Stimulated activated CD8-positive, alpha-beta memory T cell treated with anti-CD3 and anti-CD28 coated beads, Interleukin-2, amount 100 ng/mL, for 1 hour (primary cell): ENCODE data around the gene TBC1D22A.

Experiments
- DNase-seq, 2 donors: peaks; one replicate each; pipeline ENCODE4 v3.0.0-alpha.2; 2020; ENCODE audit warnings: low read depth in 2 of 2

TBC1D22A gene

DNA sequence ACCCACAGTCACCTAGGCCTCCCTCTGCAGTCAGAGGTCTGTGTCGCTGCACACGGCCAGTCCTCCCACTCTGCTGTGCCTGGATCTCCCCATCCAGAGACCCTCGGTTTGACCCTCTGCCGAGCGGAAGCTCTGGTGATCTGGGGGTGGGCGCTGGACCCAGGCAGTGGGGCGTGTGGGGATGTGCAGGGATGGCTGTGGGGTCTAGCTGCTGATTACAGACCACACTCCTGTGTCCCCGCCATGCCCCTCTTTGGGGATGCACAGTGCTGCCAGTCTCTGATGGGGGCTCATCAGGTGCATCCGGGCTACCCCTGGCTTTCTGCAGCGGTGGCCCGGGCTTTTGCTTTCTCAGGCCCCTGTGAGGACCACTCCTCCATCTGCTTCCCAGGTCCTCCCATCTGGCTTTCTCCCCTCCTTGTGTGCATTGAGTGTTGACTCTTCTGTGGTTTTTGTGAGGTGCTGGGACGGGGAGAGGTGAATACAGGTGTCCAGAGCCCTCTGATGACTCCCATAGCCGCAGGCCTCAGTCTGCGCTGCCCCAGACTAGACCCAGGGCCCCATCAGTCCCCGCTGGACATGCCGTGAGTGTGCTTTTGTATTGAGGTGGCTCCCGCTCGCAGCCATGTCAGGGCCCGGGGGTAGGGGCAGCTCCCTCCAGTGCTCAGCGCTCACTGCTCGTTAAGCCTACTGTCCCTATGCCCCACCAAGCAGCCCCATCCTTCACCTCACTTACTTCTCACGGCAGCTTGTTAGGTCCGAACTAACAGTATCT lies 251.6 kb downstream of the TBC1D22A start:
- no peak for DNase-seq

DNA sequence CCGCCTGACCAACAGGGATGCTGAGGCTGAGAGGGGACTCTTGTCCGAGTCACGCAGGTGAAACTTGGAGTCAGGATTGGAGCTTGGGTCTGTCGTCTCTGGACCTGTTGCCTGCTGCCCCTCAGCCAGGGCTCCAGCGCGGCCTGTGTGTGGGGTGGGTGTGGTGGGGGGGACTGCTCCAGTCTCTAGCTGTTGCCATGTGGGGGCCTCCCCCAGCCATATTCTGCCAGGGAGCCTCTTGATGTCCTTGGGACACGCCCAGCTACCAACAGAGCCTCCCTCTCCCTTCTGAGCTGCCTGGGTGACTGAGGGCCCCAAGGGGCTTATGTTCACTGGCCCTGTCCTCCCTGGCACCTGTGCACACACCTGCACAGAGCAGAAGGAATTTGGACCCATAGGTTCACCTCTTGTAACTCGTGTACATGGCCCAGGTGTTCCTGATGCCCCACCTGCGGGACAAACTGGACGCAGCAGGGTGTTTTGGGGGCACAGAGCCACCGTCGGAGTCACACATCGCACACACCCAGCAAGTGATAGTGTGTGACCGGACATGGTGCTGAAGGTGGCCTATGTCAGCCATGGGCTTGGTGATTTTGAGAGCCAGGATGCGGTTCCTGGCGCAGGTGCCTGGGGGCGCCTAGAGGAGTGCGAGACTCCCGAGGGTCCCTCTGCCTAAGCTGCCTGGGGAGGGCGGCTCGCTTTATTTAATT lies 252.3 kb downstream of the TBC1D22A start:
- DNase-seq = no peak

DNA sequence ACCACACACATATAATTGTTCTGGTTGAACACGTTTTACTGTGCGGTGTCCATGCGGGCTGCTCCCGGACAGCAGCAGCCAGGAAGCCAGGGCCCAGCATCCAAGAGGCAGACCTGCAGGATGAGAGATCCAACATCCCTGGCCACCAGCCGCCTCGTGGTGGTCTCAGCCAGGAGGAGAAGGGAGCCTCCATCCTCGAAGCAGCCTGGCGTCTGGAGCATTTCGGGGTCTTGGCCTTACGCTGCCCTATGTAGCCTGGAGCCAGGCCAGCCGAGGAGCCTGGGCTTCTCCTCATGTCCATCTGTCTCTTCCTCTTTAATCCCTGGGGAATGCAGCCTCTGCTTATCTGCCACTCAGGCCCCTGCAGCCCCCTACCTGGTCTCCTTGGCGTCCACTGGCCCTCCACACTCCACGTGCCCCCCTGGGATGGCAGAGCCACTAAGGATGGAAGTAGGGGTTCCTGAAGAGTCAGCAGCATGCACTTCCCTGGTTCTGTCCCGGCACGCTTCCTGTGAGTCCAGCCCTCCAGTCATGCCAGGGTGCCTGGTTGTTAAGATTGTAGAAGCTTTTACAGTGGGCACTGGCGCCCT lies 253.2 kb downstream of the TBC1D22A start:
- DNase-seq = no peak

DNA sequence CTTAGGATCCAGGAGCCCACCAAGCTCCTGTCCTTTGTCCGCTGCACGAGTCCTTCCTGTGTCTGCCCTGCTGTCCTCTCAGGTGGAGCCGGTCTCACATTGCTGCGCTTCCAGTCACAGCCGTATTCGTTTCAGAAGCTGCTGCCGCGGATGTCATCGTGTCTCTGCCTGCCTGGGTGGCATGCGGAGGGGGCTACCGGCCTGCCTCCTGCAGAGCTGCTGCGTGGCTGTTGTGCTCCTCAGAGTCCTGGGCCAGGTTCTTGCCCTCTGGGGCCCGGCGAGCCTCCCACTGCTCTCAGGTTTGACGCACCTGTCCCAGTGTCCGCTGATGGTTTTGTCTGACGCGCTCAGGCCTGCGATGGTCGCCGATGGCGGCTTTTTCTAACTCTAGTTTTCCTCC lies 254.2 kb downstream of the TBC1D22A start:
- no peak for DNase-seq

DNA sequence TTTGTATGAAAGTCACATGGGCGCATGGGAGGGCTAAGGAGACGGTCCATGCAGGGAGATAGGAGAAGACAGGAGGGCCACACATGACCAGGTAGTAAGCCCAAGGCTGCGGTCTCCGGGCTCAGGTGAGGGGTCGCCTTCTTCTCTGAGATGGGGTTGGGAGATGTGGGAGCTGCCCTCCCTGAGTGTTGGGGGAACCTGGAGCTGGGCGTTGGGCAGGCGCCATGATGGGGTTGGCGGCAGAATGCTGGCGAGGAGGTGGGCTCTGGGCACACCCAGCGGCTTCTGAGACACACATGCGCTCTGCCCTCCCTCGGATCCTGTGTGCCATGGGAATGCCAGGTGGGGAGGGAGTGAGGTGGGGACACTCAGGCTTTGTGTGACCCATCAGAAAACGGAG lies 254.8 kb downstream of the TBC1D22A start:
- no peak for DNase-seq

DNA sequence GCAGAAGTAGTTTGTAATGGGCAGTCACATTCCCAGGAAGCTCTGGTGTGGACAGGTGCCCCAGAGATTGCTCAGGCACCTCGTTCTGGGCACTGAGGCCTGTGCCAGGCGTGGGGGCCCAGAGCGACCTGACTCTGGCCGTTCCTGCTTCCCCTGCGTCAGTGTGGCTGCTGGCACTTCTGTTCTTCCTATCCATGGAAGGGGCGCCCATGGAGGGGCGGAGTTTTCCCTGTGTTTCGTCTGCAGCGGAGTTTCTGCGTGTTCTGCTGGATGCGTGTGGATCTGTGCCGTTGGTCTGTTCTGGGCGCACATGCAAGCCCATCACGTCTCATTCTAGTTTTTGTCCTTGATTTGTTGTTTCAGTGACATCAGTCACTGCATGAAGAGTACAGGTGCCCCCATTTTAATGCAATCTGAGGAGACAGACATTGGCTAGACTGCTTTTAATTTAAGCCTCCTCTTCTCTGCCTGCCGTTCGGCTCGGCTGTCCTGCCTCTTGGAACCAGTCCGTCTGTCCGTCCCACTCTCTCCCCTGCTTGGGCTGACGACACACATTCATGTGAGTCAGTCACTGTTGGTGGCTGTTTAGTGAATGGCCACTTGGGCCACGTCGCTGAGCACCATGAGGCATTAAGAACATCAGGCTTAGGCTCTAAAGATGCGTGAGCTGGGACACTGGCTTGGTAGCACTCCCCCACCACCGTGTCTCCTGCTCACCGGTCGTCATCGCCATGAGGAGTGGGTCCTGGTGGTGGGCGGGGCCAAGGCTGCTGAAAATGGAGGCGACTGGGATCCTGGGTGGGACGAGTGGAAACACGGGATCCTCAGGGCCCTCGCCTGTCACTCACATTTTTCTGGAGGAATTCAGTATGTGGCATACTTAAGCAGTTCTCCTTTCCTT lies 255.8 kb downstream of the TBC1D22A start:
- no peak for DNase-seq

DNA sequence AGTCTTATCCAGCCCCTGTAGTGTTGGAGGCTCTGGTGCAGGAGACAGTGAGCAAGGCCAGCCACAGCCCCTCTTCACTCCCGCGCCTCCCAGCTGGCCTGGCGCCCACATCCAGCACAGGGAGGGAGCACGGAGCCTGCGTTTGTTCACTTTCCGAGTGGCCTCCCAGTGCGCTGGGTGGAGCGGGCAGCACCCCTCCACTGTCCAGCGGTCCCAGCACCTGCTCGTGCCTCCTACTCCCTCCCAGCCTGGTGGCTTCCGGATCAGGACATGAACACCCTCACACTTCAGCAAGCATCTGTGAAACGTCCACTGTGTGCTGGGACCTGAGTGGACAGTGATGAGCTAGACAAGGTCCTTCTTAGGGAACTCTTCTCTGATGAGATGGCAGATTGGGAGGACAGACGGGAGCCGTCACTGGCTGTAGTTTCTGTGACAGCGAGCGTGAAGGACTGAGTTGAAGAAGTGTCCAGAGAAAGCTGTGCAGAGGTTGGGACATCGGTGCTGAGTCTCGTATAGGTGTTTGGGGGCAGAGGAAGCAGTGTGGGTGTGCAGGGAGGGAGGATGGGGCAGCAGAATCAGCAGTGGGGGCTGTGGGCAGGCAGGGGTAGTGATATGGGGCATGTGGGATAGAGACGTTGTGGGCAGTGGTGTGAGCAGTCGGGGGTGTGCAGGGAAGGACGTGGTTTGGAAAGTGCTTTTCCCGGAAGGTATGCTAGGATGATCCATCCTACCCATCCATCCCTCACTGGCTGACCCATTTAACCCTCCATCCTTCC lies 256.8 kb downstream of the TBC1D22A start:
- DNase-seq = no peak

DNA sequence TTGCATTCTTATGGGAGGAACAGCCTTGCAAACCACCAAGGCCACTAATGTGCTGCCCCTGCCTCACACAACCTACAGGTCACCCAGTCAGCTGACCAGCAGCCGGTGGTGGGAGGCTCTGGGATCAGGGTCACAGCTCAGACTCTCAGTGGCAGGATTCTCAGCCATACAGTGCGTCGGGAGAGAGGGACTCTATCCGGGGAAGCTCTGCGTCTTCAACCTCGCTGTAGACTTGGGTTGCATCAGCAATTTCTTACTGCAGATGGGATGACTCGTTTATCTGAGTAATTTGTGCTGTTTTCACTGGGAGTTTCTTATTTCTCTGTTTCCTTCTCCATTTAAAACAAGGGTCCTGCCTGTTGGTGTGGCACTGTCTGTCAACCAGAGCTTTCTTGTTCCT lies 257.7 kb downstream of the TBC1D22A start:
- no peak for DNase-seq

DNA sequence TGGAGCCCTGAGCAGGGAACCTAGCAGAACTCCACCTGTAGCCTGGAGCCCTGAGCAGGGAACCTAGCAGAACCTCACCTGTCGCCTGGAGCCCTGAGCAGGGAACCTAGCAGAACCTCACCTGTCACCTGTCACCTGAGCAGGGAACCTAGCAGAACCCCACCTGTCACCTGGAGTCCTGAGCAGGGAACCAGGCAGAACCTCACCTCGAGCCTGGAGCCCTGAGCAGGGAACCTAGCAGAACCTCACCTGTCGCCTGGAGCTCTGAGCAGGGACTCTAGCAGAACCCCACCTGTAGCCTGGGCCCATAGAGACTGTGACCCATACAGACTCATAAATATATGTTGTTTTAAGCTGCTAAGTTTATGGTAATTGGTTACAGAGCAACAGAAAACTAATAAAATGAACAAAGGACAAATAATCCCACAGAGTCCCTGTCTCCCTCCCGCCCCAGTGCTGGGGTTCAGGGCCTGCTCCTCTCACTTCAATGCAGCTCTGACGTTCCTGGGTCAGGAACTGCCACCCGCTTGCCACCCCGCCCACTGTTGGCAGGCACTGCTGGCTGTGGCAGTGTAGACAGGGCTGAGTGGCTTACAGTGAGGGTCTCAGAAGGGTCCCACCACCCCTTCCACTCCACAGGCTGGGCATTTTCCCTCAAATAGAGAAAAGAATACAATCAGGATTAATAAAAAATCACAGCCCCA lies 259.1 kb downstream of the TBC1D22A start:
- no peak for DNase-seq

DNA sequence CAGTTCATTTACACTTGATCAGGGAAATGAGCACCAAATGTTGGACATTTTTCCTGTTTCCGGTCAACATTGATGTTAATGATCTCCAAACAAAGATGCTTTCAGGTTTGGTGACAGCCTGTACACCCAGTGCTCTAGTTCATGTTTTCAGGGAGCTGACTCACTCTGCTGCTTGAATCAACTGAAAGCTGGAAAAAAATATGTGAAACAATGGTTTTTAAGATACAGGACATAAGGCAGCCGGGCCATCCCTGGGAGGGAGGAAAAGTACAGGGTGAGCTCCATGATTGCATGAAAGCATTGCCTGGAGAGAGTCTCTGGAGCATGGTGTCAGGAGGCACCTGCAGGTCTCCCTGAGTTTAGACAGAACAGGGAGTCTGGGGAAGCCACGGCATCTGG lies 259.6 kb downstream of the TBC1D22A start:
- DNase-seq = no peak

DNA sequence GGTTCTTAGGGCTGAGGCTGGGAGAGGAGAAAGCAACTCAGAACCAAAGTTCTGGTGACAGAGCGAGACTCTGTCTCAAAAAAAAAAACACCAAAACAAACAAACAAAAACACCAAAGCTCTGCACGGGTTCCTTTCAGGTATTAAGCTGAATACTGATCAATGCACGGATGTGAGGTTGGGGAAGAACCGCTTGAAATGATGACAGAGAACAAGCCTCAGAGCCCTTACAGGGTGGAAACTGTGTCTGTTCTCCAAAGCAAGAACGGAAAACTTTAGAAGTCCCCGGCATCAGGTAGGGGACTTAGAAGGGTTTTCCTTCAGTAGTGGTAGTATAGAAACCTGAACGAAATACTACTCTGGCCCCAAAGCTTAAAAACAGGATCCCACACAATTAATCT lies 260.0 kb downstream of the TBC1D22A start:
- no peak for DNase-seq

DNA sequence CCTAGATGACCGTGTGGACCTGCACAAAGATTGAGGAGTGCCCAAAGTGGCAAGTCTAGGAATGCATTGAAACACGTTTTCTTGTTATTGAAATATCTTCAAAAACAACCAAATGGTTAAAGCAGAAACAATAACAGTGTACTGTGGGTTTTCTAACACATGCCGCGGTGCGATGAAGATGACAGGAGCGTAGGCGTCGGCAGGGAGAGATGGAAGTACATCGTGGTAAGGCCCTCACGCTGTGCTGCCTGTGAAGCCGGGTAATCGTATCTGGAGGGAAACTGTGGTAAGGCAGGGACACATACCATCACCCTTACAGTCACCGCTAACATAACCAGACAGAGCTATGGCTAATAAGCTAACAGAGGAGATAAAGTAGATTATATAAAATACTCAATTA lies 261.4 kb downstream of the TBC1D22A start:
- DNase-seq = no peak

DNA sequence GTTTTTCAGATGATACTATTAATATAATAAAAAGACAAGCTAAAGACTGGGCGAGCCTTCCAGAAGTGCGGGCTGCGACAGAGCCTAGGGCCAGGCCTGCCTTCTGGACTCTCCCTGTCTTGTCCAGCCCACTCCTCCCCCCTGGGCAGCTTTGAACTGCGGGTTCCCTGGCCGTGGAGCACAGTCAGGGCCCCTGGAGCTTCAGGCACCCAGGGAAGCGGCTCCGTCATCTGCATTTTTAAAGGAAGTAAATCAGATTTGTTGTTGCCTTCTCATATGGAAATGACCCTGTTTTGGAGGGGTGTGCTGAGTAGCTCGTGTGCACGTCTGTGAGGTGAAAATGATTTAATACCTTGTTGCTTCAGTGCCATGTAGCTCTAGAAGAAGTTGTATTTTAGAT lies 265.3 kb downstream of the TBC1D22A start:
- no peak for DNase-seq

DNA sequence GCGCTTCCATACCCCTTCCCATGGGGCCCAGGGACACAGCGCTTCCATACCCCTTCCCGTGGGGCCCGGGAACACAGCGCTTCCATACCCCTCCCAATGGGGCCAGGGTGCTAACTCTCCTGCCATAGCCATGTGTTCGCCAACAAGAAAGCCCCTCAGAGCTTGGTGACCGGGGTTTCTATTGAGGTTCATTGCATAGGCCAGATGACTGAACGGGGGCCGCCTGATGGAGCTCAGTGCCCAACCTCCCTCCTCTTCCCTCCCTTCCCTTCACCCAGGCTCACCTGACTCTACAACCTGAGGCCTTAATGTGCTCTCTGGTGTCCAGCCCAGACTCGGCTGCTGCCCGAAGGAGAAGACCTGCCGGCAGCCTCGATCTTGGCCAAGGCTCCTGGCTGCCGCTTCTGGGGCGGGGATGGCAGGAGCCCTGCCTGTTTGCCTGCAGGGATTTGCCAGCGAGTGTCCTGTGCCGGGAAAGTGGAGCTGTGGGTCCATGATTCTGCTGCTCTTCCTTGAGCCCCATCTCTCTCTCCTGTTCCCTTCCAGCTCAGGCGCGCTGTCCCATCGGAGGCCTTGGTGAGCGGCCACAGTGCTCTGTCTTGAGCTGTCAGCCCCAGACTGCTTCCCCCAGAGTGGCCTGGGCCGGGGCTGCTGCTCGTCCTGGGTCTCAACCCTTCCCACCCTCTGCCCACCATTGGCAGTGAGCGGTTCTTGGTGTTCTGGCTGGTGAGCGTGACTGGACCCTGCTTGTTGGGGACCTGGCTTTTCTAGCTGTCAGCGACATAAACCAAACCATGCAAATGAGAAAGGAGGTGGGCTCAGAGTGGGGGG lies 267.0 kb downstream of the TBC1D22A start:
- no peak for DNase-seq

DNA sequence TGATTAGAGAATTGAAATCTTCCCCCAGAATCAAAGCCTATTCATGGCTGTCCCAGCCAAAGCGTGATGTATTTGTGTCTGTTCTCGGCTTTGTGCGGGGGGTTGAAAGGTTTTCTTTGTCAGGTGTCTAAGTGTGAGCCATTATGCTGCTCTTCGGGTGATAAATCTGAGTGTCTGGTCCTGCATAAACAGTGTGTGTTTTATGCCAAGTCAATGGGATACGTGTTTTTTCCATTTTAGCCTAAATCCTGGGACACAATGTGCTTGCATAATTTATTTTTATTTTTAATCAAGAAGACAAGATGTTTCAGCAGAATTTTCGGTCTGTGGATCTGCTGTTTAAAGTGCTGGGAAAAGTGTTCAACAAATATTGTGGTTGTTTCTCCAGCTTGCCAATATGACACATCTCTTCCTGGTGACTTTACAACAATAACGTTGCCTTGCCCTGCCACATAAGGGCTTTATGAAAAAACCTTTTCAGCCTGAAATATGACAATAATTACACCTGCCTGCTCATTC lies 267.8 kb downstream of the TBC1D22A start:
- DNase-seq = no peak

DNA sequence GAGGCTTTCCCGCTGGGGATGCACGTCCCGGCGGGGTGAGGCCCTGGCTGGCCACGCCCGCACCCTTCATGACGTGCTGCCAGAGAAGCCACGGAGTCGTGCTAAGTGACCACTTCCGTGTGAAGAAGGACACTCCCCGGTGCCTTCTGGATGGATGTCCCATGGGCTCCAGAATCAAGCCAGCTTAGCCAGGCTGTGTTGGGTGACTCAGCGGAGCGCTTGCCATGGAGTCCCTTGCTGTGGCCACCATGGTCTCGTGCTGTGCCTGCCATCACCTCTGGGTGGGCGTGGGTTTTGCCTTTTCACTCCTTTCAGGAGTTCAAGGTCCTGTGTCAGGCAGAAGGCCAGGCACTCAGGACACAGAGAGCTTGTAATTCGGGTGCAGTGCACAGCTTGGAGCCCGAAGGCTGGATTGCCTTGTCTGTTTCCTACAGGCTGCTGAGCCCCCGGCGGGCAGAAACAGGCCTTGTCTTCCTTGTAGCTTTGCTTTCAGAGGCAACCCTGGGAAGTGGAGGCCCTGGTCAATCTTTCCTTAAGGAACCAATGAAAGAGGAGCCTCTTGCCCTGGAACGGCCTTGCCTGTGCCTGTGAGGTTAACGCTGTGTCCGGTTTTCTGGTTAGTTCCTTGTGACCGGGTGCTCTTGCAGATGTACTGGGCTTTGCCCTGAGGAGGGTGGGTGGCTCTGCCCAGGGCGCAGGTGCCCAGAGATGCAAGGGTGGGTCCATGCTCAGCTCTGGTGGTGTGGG lies 268.6 kb downstream of the TBC1D22A start:
- DNase-seq = no peak

DNA sequence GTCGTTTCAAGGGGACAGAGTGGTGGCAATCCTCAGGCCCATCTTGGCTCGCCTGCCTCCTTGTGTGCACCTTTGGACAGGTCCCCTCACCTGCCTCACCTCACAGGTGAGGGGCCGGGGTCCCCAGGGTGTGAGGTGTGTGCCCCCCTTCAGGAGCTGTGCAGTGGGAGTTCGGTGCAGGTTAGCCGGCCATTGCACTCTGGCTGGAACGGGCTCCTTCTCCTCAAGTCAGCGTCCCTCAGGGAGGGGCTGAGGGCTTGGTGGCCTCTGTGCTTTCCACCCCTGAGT lies 269.1 kb downstream of the TBC1D22A start:
- no peak for DNase-seq

DNA sequence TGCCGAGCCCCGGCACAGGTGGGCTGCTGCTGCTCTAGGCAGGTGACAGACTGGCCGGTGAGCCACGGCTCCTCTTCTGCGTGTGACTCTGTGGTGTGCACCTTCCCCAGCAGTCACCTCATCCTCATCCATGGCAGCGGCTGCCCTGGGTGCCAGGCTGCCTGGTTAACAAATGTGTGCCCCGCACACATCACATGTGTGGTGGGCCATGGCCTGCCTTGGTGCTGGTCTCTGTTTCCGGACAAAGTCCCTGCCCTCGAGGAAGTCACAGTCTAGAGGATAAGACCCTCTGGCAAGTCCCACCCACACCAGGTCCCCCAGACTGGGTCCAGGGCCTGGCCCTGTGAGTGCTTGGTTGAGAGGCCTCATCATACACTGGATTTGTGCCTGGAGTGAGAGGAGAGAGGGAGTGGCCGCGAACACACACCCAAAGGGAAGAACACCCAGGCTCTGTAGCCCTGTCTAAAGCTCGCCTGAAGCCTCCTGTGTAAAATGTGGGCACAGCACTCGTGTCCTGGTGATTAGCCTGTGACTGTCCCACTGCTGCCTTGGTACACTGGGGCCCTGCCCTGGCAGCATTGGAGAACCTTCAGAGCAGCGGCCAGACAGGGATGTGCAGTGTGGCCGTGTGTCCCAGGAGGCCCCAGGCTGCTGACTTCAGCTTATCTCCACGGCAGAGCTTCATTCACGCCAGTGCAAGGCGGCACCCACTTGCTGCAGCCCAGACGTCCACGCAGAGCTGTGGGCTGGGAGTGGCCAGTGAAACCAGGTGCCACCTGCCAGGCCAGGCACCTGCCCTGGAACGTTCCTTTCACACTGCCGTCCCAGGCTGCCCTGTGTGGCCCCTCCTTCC lies 269.9 kb downstream of the TBC1D22A start:
- no peak for DNase-seq
